Adrenal gland (tissue), 12 donors: ENCODE data around the gene DNAJB8. TPM values are rescaled to one million over a fixed set of nuclear protein-coding genes. Genes with fewer than 3 reads are reported as not detected.

Source experiments
- DNase-seq, 7 donors: peaks; one replicate each; pipeline ENCODE4 v3.0.0-alpha.2; 2019 to 2020
- H3K27ac ChIP-seq, 5 donors: fragments of 200-600 bp; sonication (generic) in 4 of 5; 1 replicate in 3 of 5; 2 replicates in 2 of 5; pipeline versions ENCODE4 v1.5.1 to v1.8.0; 2016 to 2020; ENCODE audit warnings: mild to moderate bottlenecking in 1 of 5
- H3K27me3 ChIP-seq: fragments of 200-600 bp; 2 replicates; pipeline ENCODE4 v1.8.0; 2021
- H3K36me3 ChIP-seq, 2 donors: fragments of 200-600 bp; replicated peaks in 1 of 2; 1 replicate in 1 of 2; 2 replicates in 1 of 2; pipeline versions ENCODE4 v1.5.1 to v1.8.0; 2018 to 2022
- H3K4me1 ChIP-seq, 2 donors: fragments of 200-600 bp; replicated peaks in 1 of 2; 1 replicate in 1 of 2; 2 replicates in 1 of 2; pipeline versions ENCODE4 v1.5.1 to v1.8.0; 2018 to 2021
- H3K4me3 ChIP-seq, 4 donors: fragments of 200-600 bp; sonication (generic) in 3 of 4; one replicate each; pipeline ENCODE4 v1.5.1; 2016 to 2018
- H3K9me3 ChIP-seq, 3 donors: fragments of 200-600 bp; sonication (generic) in 1 of 3; replicated peaks in 1 of 3; 1 replicate in 2 of 3; 2 replicates in 1 of 3; pipeline versions ENCODE4 v1.5.1 to v1.8.0; 2016 to 2021
- POLR2A ChIP-seq, 2 donors: fragments of 450-650 bp; IDR thresholded peaks; one replicate each; pipeline ENCODE4 v1.6.1; 2017; ENCODE audit warnings: antibody characterized with exemption in 2 of 2, mild to moderate bottlenecking in 2 of 2, moderate library complexity in 1 of 2
- WGBS, 4 donors: extraction: QIAGEN DNeasy Blood & Tissue Kit in 2 of 4; methylation state at CpG; one replicate each; pipeline versions ENCODE4 v1.1.5 to v1.1.7; 2013 to 2017; 5-methylcytosine and 5-hydroxymethylcytosine counted together
- intact Hi-C, 2 donors: fragments of 100-400 bp; cut with DNase I; formaldehyde crosslinking; loops; one replicate each; pipeline versions ENCODE4 v1.14.1 to v1.15.0; 2022 to 2023
- polyA plus RNA-seq, 3 donors: library from polyadenylated mRNA; stranded (reverse); fragments of 200-250 nt in 2 of 3; fragments of 350-450 nt in 1 of 3; fragmentation: Illumina TruSeq in 1 of 3; extraction: RNeasy Lipid Tissue Mini Kit (QIAGEN cat#74804) in 1 of 3; gene quantifications; one replicate each; pipeline ENCODE4 v1.2.3, GENCODE V29; 2013 to 2014
- total RNA-seq, 9 donors: library from RNA; depleted of rRNA in 4 of 9; stranded (reverse); fragments of >200 nt in 4 of 9; fragments of 120-200 nt in 1 of 9; fragmentation: NEBNext Ultra II Directional in 1 of 9; extraction: Animal tissue kit (Norgen Biotek cat#: 25700) in 1 of 9; gene quantifications; one replicate each; pipeline versions ENCODE4 v1.1.0 to v1.2.4, GENCODE V29; 2013 to 2023
- TF ChIP-seq, protein P1 (sequence below), 6 experiments: fragments of 450-650 bp in 4 of 6; fragments of 200-600 bp in 2 of 6; sonication (generic) in 1 of 6; IDR thresholded peaks; 1 replicate in 5 of 6; 2 replicates in 1 of 6; pipeline versions ENCODE4 v1.5.1 to v1.8.0; 2016 to 2021; ENCODE audit warnings: antibody characterized with exemption in 6 of 6, mild to moderate bottlenecking in 2 of 6, moderate library complexity in 1 of 6
- donor health status: healthy with polysubstance abuse.
- donor health status: Bipolar disorder and iron deficiency.
- donor health status: DM: yes; HTN: yes; CAD: no.
- donor health status: DM: no; HTN: no; CAD: no.
- donor health status: DM: no; HTN: no; CAD: no.
- donor health status: DM: yes; HTN: yes; CAD: no.

DNAJB8 gene
- total and polyA plus RNA-seq, 12 donors: not detected

DNA sequence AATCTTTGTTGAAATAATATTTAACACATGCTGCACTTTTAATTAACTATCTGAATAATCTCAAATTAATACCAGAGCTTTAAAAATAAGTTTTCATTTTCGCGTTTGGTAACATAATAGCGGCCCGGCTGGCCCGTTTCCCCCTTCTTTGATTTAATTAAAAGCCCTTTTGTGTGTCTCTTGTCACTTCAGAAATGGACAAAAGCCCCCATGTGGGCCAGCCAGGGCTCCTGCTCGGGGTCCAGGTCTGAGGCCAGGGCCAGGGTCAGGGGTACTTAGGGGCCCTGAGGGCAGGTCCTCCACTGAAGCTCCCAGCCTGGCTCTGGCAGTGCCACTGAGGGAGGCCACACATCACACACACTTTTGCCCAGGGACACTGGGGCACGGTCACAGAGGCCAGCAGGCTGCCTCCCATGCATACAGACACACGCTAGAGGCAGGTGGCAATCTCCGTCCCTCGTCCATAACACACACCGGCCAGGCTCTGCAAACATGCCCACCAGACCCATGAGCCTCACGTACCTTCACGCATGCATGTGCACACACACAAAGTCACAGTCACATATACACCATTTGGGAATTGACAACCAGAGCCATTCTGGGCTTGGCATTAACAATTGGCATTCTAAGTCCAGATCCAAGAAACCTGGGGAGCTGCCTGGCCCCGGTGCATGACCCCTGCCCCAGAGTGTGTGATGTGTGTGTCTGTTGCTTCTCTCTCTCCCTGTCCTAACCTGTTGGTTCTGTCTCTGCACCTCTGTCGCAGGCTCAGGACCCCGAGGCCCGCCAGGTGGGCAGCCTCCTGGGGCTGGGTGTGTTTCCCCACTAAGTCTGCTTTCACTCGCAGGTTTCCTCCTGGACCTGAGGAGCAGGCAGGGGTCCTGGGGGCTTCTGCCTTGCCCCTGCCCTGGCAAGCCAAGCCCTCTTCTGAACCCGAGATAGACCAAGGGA is 38.5 kb downstream of the DNAJB8 start:
- 88 to 94% (median 90%) methylated on average over 12 to 19 of the region's 19 CpGs for WGBS, 4 donors
- no peak overlapping the region for H3K27ac ChIP-seq
- intact Hi-C loops: loop anchor here (5.0 to 10.0 kb wide), 3 partner anchors 69 to 263 kb away; no protein-coding TSS in a partner anchor
- H3K27me3 ChIP-seq: peaks cover 11% of the 10 kb centered on the region
- H3K9me3 ChIP-seq: no peaks in the 10 kb centered on the region
- DNase-seq: no peak
- no peak overlapping the region for H3K4me3 ChIP-seq
- peaks cover 5 to 13% of the 10 kb centered on the region in 2 donors for H3K4me1 ChIP-seq
- TF ChIP-seq, protein P1, sequence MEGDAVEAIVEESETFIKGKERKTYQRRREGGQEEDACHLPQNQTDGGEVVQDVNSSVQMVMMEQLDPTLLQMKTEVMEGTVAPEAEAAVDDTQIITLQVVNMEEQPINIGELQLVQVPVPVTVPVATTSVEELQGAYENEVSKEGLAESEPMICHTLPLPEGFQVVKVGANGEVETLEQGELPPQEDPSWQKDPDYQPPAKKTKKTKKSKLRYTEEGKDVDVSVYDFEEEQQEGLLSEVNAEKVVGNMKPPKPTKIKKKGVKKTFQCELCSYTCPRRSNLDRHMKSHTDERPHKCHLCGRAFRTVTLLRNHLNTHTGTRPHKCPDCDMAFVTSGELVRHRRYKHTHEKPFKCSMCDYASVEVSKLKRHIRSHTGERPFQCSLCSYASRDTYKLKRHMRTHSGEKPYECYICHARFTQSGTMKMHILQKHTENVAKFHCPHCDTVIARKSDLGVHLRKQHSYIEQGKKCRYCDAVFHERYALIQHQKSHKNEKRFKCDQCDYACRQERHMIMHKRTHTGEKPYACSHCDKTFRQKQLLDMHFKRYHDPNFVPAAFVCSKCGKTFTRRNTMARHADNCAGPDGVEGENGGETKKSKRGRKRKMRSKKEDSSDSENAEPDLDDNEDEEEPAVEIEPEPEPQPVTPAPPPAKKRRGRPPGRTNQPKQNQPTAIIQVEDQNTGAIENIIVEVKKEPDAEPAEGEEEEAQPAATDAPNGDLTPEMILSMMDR (IDR thresholded peaks at IDR 0.05): no peak
- no peak for TF ChIP-seq POLR2A (IDR thresholded peaks at IDR 0.05)
- H3K36me3 ChIP-seq: no peaks in the 10 kb centered on the region

DNA sequence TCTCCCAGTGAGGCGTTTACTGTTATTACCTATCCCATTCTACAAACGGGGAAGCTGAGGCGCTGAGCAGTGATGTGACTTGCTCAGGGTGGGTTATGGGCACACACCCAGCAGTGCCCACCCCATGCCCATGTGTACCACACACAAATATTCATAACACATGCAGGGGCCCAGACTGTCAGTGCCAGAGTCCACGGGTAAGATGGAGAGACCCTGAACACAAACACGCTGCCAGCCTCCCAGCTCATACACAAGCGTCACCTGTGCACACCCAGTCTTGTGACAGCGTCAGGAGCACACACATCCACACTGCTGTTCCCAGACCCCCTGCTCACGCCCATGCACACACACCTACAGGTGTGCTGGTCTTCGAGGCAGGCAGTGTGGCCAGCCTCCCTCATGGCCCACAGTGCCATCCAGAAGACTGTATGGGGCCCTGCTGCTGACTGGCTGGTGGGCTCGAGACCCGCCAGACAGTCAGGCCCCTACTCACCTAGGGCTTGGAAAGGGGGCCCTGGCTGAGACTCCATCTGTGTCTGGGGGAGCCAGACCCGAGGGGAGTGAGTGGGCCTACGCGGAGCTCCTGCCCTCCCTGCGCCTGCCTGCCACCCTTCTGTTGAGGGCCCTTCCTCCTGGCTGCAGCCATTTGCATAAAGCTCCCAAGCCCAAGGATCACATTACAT is 39.4 kb downstream of the DNAJB8 start:
- intact Hi-C loops: loop anchor here (5.0 to 10.0 kb wide), 3 partner anchors 70 to 263 kb away; no protein-coding TSS in a partner anchor
- H3K4me1 ChIP-seq: peaks cover 0 to 9% of the 10 kb centered on the region in 2 donors
- peaks cover 2% of the 10 kb centered on the region for H3K27me3 ChIP-seq
- no peaks in the 10 kb centered on the region for H3K9me3 ChIP-seq
- H3K36me3 ChIP-seq: no peaks in the 10 kb centered on the region
- H3K4me3 ChIP-seq: no peak overlapping the region
- no peak overlapping the region for H3K27ac ChIP-seq
- DNase-seq: no peak
- WGBS, 4 donors: 54 to 92% (median 88%) methylated on average over 5 to 15 of the region's 15 CpGs
- TF ChIP-seq POLR2A (IDR thresholded peaks at IDR 0.05): no peak
- TF ChIP-seq, protein P1 (IDR thresholded peaks at IDR 0.05): no peak

DNA sequence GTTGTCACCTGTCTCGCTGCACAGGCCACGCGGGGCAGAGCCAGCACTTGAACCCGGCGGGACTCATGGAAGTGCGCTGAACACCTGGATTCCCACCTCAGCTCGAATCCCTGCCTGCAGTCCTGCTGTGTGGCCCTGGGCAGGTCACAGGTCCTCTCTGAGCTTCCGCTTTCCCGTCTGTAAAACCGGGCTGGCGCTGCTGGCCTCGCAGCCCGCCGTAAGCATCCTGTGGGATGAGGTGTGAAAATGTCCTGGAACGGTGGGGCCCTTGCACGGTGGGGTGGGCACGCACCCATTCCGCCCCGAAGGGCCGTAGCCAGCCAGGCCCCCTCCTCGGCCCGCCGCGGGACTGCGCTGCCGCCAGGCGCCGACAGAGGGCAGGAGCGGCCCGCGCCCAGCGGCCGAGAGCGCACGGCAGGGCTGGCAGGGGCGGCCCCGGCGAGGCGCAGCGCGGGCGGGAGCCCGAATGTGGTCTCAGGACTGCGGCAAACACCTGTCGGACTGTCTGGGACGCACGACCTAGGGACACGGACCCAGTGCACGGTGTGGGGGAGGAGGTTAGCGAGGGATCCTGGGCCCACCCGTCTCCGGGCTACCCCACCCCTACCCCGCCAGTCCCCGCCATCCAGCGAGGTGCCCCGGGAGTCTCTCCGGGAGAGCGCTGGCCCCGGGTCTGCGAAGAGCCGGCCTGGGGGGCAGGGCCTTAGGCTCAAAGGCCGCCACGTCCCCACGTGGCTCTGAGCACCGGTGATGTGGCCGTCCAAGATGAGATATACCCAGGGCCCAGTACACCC is 40.4 kb downstream of the DNAJB8 start:
- Histone ChIP-seq H3K4me1 (peaks cover 0 to 9% of the 10 kb centered on the region in 2 donors), H3K27ac (no peak overlapping the region), H3K27me3 (no peaks in the 10 kb centered on the region), H3K9me3 (no peaks in the 10 kb centered on the region), H3K4me3 (peak overlapping the region in 1 of 4 donors; percentile 33), H3K36me3 (no peaks in the 10 kb centered on the region)
- TF ChIP-seq POLR2A (IDR thresholded peaks at IDR 0.05): no peak
- TF ChIP-seq, protein P1 (IDR thresholded peaks at IDR 0.05): peak in 5 of 6 experiments; percentile 31 to 98 (median 95)
- intact Hi-C loops: loop anchor here (5.0 to 10.0 kb wide), 3 partner anchors 71 to 262 kb away; no protein-coding TSS in a partner anchor
- 5 to 14% (median 9%) methylated on average over 2 to 66 of the region's 66 CpGs for WGBS, 4 donors
- DNase-seq: peak in 4 of 7 donors; percentile 25 to 56 (median 40)
